Measurements from ENCODE around the gene N4BP2L2. TPM values are rescaled to one million over a fixed set of nuclear protein-coding genes. Genes with fewer than 3 reads are reported as not detected.

The N4BP2L2 gene
- total and polyA plus RNA-seq, 4 donors: 14.9 to 116 (median 76.7) TPM

DNA sequence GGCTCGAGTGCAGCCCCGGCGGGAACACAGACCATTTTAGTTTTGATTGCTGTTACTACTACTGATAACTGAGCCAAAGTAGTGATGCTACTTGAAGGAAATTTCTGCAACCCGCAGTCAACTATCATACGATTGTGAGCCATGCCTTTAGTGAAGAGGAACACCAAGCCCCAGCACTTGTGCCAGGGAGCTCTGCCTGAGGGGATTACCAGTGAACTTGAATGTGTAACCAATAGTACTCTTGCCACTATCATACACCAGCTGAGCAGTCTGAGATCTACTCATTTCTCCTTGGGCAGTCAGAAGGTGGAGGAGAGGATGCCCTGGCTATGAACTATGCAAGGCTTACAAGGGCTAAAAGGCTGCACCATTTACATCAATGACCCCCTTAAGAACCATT is 61.7 kb downstream of the N4BP2L2 start:
- no peaks in the 10 kb centered on the region for H3K36me3 ChIP-seq (ENCODE audit: control insufficient read depth in 4 of 4, insufficient read depth in 3 of 4, low read depth in 1 of 4, low read length in 3 of 4)
- H3K9ac ChIP-seq (ENCODE audit: low read depth in 1 of 2, low read length in 2 of 2): no peak overlapping the region
- no peak for DNase-seq (ENCODE audit: low spot score)
- no peak for TF ChIP-seq GABPA (IDR thresholded peaks at IDR 0.05 in 1 of 2, conservative IDR thresholded peaks at IDR 0.05 in 1 of 2)
- TF ChIP-seq, protein P1, sequence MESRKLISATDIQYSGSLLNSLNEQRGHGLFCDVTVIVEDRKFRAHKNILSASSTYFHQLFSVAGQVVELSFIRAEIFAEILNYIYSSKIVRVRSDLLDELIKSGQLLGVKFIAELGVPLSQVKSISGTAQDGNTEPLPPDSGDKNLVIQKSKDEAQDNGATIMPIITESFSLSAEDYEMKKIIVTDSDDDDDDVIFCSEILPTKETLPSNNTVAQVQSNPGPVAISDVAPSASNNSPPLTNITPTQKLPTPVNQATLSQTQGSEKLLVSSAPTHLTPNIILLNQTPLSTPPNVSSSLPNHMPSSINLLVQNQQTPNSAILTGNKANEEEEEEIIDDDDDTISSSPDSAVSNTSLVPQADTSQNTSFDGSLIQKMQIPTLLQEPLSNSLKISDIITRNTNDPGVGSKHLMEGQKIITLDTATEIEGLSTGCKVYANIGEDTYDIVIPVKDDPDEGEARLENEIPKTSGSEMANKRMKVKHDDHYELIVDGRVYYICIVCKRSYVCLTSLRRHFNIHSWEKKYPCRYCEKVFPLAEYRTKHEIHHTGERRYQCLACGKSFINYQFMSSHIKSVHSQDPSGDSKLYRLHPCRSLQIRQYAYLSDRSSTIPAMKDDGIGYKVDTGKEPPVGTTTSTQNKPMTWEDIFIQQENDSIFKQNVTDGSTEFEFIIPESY (IDR thresholded peaks at IDR 0.05): no peak
- TF ChIP-seq, protein P2, sequence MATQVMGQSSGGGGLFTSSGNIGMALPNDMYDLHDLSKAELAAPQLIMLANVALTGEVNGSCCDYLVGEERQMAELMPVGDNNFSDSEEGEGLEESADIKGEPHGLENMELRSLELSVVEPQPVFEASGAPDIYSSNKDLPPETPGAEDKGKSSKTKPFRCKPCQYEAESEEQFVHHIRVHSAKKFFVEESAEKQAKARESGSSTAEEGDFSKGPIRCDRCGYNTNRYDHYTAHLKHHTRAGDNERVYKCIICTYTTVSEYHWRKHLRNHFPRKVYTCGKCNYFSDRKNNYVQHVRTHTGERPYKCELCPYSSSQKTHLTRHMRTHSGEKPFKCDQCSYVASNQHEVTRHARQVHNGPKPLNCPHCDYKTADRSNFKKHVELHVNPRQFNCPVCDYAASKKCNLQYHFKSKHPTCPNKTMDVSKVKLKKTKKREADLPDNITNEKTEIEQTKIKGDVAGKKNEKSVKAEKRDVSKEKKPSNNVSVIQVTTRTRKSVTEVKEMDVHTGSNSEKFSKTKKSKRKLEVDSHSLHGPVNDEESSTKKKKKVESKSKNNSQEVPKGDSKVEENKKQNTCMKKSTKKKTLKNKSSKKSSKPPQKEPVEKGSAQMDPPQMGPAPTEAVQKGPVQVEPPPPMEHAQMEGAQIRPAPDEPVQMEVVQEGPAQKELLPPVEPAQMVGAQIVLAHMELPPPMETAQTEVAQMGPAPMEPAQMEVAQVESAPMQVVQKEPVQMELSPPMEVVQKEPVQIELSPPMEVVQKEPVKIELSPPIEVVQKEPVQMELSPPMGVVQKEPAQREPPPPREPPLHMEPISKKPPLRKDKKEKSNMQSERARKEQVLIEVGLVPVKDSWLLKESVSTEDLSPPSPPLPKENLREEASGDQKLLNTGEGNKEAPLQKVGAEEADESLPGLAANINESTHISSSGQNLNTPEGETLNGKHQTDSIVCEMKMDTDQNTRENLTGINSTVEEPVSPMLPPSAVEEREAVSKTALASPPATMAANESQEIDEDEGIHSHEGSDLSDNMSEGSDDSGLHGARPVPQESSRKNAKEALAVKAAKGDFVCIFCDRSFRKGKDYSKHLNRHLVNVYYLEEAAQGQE (IDR thresholded peaks at IDR 0.05): no peak
- TF ChIP-seq, protein P3, sequence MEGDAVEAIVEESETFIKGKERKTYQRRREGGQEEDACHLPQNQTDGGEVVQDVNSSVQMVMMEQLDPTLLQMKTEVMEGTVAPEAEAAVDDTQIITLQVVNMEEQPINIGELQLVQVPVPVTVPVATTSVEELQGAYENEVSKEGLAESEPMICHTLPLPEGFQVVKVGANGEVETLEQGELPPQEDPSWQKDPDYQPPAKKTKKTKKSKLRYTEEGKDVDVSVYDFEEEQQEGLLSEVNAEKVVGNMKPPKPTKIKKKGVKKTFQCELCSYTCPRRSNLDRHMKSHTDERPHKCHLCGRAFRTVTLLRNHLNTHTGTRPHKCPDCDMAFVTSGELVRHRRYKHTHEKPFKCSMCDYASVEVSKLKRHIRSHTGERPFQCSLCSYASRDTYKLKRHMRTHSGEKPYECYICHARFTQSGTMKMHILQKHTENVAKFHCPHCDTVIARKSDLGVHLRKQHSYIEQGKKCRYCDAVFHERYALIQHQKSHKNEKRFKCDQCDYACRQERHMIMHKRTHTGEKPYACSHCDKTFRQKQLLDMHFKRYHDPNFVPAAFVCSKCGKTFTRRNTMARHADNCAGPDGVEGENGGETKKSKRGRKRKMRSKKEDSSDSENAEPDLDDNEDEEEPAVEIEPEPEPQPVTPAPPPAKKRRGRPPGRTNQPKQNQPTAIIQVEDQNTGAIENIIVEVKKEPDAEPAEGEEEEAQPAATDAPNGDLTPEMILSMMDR (IDR thresholded peaks at IDR 0.05; ENCODE audit: low read depth, low read length, missing input control): no peak
- no peak for TF ChIP-seq FOXA2 (IDR thresholded peaks at IDR 0.05)
- H3K27me3 ChIP-seq (ENCODE audit: control insufficient read depth in 4 of 4, insufficient read depth in 4 of 4, low read length in 3 of 4): no peaks in the 10 kb centered on the region
- H3K27ac ChIP-seq (ENCODE audit: low read depth in 1 of 2, low read length in 2 of 2): no peak overlapping the region
- no peak overlapping the region for H3K4me3 ChIP-seq (ENCODE audit: low read depth in 1 of 3, low read length in 3 of 3)
- no peaks in the 10 kb centered on the region for H3K4me1 ChIP-seq (ENCODE audit: control insufficient read depth in 4 of 4, insufficient read depth in 4 of 4, low read length in 3 of 4)
- 97% methylated on average over 5 of the region's 5 CpGs for WGBS
- no peaks in the 10 kb centered on the region for H3K9me3 ChIP-seq (ENCODE audit: control insufficient read depth in 4 of 4, low read length in 3 of 4)

DNA sequence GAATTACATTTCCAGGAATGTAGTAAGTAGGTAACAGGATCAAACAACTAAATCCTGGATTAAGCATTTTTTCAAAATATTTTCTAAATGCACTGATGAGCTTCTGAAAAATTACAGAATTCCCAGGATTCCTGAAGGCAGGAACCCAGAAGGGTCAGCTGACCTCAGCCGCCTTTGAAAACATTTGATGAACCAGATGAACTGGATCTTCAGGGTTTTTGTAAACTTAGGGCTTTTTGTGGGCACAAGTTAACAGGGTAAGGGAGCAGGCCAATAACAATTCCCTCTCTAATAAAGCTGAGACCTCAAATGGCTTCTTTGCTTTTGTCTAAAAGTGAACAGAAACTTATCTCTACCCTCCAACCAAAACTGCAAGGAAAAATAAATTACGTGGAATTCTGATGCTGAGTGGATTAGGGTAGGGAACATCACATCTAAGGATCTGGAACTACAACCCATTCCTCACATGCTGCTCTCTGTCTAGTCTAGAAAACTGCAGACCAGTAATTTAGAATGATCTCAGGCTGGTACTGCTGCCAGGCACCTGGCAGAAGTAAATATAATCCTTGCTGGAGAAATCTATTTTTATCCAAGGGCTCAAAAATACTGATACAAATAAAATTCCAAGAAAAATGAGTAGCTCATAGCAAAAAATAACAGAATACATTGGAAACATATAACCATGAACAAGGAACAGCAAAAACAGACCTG is 62.4 kb downstream of the N4BP2L2 start:
- H3K27ac ChIP-seq (ENCODE audit: low read depth in 1 of 2, low read length in 2 of 2): no peak overlapping the region
- 93% methylated on average over 2 of the region's 2 CpGs for WGBS
- no peaks in the 10 kb centered on the region for H3K27me3 ChIP-seq (ENCODE audit: control insufficient read depth in 4 of 4, insufficient read depth in 4 of 4, low read length in 3 of 4)
- no peaks in the 10 kb centered on the region for H3K9me3 ChIP-seq (ENCODE audit: control insufficient read depth in 4 of 4, low read length in 3 of 4)
- no peaks in the 10 kb centered on the region for H3K4me1 ChIP-seq (ENCODE audit: control insufficient read depth in 4 of 4, insufficient read depth in 4 of 4, low read length in 3 of 4)
- no peak for DNase-seq (ENCODE audit: low spot score)
- no peak overlapping the region for H3K4me3 ChIP-seq (ENCODE audit: low read depth in 1 of 3, low read length in 3 of 3)
- no peak overlapping the region for H3K9ac ChIP-seq (ENCODE audit: low read depth in 1 of 2, low read length in 2 of 2)
- H3K36me3 ChIP-seq (ENCODE audit: control insufficient read depth in 4 of 4, insufficient read depth in 3 of 4, low read depth in 1 of 4, low read length in 3 of 4): no peaks in the 10 kb centered on the region
- TF ChIP-seq FOXA1 (IDR thresholded peaks at IDR 0.05) (no peak), YY1 (IDR thresholded peaks at IDR 0.05) (no peak), HNF4A (conservative IDR thresholded peaks at IDR 0.05) (no peak), RAD21 (IDR thresholded peaks at IDR 0.05) (no peak), GABPA (IDR thresholded peaks at IDR 0.05 in 1 of 2, conservative IDR thresholded peaks at IDR 0.05 in 1 of 2) (no peak), EGR1 (IDR thresholded peaks at IDR 0.05; ENCODE audit: low read depth in 2 of 2) (no peak), FOXA2 (IDR thresholded peaks at IDR 0.05) (no peak), JUND (IDR thresholded peaks at IDR 0.05) (no peak), SP1 (IDR thresholded peaks at IDR 0.05) (no peak), HNF4G (IDR thresholded peaks at IDR 0.05) (no peak)
- TF ChIP-seq, protein P3 (IDR thresholded peaks at IDR 0.05; ENCODE audit: low read depth, low read length, missing input control): no peak
- TF ChIP-seq, protein P4, sequence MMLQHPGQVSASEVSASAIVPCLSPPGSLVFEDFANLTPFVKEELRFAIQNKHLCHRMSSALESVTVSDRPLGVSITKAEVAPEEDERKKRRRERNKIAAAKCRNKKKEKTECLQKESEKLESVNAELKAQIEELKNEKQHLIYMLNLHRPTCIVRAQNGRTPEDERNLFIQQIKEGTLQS (IDR thresholded peaks at IDR 0.05): no peak
- TF ChIP-seq, protein P2 (IDR thresholded peaks at IDR 0.05): no peak
- TF ChIP-seq, protein P1 (IDR thresholded peaks at IDR 0.05): no peak

All from liver (tissue), 9 donors.